Amygdala (tissue), 56 donors: ENCODE data around the gene ULBP1.
"Not testable (repeated sequence)": the region's sequence is repeated elsewhere in the genome, so short reads cannot be mapped to it uniquely, and the experiment has no call there.

Experiments used
- DNase-seq, 56 donors: peaks; one replicate each; lab custom pipeline; 2025; lab: John Stamatoyannopoulos, UW

The ULBP1 gene

GRCh38 chr6:150002710-150003109 lies 39.0 kb downstream of the ULBP1 start:
- DNase-seq, result no peak

- DNase-seq, result not testable (repeated sequence)
These were observed 39.9 kb downstream of the ULBP1 start for GRCh38 chr6:150003599-150003998.

GRCh38 chr6:150004101-150004782 lies 40.5 kb downstream of the ULBP1 start:
- no peak for DNase-seq

- peak in 54 of 56 donors; percentile 4 to 87 (median 66) for DNase-seq
These were observed 41.3 kb downstream of the ULBP1 start for GRCh38 chr6:150004783-150005717.

GRCh38 chr6:150005761-150006651 lies 42.3 kb downstream of the ULBP1 start:
- no peak for DNase-seq

- no peak for DNase-seq
These were observed 43.3 kb downstream of the ULBP1 start for GRCh38 chr6:150006961-150007464.

- no peak for DNase-seq
These were observed 44.8 kb downstream of the ULBP1 start for GRCh38 chr6:150008588-150008987.

GRCh38 chr6:150012846-150013784 lies 49.4 kb downstream of the ULBP1 start:
- not testable (repeated sequence) for DNase-seq

- not testable (repeated sequence) for DNase-seq
These were observed 50.3 kb downstream of the ULBP1 start for GRCh38 chr6:150013785-150014622.

- not testable (repeated sequence) for DNase-seq
These were observed 51.0 kb downstream of the ULBP1 start for GRCh38 chr6:150014623-150015280.

GRCh38 chr6:150015281-150016001 lies 51.7 kb downstream of the ULBP1 start:
- not testable (repeated sequence) for DNase-seq

GRCh38 chr6:150016324-150017185 lies 52.8 kb downstream of the ULBP1 start:
- peak in 48 of 56 donors; percentile 6 to 83 (median 45) for DNase-seq

- not testable (repeated sequence) for DNase-seq
These were observed 53.4 kb downstream of the ULBP1 start for GRCh38 chr6:150017186-150017521.

- DNase-seq, result no peak
These were observed 55.3 kb downstream of the ULBP1 start for GRCh38 chr6:150018846-150019580.

- not testable (repeated sequence) for DNase-seq
These were observed 58.1 kb downstream of the ULBP1 start for GRCh38 chr6:150021870-150022269.
